HG02642 (cell line): Measurements from ENCODE around the gene SNX7.
A peak's percentile ranks its signal among the peaks of the same experiment; 100 is the strongest.

Experiments
- ATAC-seq: cut with Tn5 transposase; IDR thresholded peaks from one replicate; pipeline ENCODE4 v1.9.1; 2021; ENCODE audit warnings: mild to moderate bottlenecking; ENCODE audit not compliant: unreplicated experiment, poor library complexity

The SNX7 gene, protein sequence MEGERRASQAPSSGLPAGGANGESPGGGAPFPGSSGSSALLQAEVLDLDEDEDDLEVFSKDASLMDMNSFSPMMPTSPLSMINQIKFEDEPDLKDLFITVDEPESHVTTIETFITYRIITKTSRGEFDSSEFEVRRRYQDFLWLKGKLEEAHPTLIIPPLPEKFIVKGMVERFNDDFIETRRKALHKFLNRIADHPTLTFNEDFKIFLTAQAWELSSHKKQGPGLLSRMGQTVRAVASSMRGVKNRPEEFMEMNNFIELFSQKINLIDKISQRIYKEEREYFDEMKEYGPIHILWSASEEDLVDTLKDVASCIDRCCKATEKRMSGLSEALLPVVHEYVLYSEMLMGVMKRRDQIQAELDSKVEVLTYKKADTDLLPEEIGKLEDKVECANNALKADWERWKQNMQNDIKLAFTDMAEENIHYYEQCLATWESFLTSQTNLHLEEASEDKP

DNA sequence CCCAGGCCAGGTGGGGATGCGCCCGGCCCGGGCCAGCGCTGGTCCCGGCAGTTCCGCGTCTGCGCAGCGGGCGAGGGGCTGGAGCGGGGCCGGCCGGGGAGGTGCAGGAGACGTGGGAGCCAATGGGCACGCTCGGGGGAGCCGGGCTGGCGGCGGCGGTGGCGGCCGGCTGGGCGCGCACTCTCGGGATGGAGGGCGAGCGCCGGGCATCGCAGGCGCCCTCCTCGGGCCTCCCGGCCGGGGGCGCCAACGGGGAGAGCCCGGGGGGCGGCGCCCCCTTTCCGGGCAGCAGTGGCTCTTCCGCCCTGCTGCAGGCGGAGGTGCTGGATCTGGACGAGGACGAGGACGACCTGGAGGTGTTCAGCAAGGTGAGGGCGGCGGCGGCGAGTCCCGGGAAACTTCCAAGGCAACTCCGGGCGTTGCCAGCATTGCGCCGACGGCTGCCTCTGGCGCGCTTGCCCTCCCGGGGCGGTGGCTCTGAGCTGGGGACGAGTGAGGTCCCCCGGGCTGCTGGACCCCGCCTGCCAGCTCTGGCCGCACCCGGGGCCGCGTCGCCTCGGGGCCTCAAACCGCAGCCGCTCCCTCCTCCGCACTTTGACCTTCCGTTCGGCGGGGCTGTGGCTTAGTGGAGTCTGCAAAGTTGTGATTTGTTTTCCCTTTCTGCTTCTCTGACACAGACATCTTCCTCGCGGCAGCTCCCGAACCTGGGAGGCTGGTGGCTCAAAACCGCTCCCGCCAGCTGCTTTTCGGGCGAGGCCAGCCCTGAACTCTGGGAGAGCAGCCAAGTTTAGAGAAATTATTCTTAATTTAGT, at the start of gene SNX7:
SNX7 (plus strand) TSS at position 178 of the 812 bp plus-strand sequence; CDS start at position 189, 11 bp downstream.
- ATAC-seq, result peak; percentile 73

DNA sequence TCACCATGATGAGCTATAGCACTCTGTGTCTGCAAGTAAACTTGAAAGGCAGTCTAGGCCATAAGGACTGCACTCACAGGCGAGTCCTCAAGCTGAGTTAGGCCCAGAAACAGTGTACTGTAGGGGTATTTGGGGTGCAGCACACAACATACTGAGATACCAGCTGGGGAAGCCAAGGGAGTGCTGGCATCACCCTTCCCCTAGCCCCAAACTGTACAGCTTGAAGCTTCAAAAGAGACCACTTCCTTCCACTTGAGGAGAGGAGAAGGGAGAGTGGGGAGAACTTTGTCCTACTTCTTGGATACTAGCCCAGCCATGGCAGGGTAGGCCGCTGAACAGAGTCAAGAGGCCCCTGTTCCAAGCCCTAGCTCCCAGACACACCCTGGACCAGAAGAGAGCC, 24.2 kb upstream of the SNX7 start:
- no peak for ATAC-seq

DNA sequence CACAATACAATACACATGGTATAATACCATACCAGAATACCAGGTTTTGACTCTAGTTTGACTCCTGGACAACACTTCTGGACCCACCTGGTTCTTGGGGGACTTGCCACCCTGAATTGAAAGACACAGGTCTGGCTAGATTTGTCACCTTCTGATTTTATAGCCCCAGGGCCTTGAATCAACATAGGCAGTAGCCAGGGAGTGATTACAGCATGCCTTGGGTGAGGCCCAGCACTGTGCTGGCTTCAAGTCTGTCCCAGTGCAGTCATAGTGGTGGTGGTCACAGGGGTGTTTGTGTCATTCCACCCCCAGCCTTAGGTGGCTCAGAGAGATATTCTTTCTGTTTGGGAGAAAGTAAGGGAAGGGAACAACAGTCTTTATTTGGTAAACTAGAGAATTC, 23.3 kb upstream of the SNX7 start:
- no peak for ATAC-seq

DNA sequence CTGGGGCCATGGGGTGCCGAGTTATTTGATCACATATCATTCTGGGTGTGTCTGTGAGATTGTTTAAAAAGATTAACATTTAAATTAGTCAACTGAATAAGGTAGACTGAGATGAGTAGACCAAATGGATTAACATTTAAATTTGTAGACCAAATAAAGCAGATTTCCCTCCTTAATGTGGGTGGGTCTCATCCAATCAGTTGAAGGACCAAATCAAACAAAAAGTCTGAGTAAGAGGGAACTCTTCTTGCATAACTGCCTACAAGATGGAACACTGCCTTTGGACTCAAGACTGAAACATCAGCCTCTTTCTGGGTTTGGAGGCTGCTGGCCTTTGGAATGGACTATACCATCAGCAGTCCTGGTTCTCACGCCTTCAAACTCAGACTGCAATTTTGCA, 17.0 kb upstream of the SNX7 start:
- no peak for ATAC-seq

DNA sequence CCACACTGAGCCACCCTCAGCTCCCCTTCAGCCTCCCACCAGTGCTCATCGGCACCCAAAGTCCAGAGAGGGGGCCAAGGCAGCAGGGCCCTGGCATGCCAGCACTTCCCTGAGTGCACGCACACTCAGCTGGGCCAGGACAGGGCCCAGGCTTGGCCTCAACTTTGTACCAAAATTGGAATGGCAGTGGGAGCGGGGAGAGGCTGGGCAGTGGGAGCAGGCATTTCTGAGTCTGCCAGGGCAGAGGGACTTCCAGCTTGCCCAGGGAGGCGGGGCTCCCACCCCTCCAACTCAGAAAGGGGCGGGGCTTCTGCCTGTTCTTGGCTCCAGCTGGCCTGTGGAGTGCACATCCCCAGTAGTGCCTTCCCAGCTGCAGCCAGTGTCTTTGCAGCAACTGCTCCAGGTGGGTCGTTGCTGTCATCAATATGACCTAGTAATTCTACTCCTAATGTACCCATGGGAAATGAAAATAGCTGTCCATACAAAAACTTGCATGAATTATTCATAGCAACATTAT, 10.3 kb upstream of the SNX7 start:
- no peak for ATAC-seq

DNA sequence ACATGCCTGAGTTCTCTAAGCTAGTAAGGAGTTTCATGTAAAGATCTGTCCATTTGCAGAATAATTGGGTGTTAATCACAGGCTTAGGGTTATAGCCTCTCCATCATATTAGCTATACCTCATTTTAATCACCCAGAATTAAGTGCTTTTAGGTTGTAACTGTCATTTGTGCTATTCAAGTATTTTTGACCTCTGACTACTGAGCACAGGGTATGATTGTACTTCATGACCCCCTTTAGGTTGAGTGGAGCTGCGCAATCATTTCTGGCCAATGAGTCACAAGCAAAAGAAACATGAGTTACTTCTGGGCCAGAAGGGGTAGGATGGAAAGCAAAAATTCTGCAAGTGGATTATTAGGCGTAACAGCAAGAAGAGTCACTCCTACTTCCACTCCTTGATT, 8.4 kb upstream of the SNX7 start:
- ATAC-seq, result no peak

DNA sequence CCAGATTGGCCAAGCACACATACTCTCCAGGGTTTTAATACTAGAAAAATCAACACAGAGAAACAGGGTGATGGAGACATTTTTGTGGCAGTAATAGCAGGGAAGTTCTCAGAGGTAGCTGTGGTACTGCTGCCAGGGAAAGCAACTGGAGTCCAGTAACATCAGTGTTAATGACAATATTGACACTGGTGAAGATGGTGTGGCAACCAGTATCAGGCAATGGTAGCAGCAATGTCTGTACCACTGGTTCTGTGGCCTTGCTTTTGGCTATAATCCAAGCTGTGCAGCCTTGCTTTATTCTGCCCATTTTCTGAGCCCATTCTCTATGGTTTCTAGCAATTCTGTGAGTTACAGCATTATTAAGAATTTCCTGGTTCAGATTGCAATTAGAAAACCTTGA, 1.6 kb upstream of the SNX7 start:
- no peak for ATAC-seq

DNA sequence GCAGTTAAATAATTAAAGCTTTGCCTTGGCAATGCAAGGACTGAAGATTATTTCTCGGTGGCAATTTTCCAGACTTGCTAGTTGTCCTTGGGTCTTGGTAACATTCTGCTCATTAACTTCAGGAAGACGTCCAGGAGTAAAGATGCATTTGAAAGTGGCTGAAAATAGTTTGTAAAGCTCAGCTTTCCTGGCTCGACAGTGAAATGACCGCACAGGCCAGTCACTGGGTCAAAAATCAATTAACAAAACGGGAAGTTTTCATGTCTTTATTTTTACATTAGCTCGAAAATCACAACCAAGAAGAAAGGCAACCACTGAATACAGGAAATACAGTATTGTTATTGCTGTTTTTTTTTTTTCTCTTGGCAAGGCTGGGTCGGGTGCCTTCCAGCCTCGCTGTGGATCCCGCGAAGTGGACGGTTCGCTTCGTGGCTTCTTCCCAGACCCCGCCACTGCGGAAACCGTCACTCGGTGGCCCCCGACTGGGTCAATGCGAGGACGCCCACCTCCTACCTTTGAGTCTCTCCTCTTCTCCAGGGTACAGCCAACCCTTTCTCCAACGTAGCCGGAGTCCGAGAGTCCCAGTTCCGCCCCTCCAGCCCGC, 479 bp upstream of the SNX7 start:
- ATAC-seq, result no peak

DNA sequence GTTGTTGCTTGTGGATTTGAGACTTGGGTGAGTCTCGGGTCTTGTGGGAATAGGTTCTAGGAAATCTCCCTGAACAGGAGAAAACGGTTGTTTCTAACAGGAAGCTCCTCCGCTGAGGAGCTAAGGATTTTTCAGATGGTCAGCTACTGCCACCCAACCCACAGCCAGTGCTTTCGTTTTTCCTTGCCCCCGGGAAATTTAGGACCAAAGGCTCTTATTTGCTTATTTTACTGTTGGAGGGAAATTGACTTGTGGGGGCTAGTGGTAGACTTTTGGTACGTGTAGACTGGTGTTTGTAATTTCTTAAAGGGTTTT, 792 bp downstream of the SNX7 start:
- ATAC-seq, result no peak

DNA sequence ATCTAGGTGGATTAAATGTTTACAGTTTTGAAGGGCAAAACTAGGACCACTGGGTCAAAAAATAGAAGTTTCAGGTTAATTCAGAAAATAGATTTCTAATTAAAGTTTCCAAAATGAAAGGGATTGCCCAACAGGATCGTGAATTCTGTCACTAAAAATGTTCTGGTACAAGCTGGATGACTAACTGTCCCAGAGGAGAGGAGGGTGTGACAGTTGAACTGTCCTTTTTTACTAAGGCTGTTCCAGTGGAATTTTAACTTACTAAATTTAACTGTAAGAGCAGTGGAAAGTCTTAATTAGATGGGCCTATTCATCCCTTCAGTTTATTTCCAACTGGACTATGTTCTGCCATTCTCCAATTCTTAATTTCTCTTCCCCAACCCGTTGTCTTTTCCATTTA, 7.2 kb downstream of the SNX7 start:
- ATAC-seq, result no peak

DNA sequence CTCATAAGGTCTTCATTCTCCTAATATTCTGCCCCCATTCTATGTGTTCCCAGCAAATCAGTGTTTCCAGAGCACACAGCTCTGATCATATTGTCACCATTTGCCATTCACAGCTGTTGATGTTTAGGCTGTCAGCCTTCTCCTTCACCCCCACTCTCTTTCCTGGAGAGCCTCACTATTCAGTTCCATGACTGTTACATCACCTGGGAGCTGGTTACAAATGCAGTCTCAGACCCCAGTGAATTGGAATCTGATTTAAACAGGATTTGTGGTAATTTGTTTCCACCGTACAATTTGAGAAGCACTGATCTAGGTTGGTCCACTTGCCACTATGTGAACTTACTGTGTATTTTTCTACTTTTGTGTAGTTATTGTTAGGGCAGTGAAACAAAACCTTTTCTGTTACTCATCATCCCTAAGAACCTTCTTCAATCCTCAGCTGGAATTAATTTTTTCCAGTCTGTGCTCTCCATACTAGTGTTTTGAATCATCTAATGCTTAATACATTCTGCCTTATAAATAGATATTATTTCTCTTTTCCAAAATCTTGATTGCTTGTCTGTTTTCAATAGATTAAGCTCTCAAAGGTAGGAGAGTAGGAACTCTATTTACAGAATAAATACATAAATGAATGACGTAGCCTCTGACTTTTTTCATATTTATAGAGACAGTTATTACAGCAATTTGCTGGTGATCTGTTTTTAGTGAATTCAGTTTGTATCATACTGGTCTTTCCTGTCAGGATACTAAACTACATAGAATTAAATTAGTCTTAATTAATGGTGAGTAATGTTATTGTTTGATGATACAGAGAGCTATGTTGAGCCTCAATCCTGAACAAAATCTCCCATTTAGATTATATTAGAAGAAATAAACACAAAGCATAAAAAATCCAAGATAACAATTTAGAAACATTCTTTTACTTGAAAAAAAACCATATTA, 8.1 kb downstream of the SNX7 start:
- ATAC-seq, result no peak

DNA sequence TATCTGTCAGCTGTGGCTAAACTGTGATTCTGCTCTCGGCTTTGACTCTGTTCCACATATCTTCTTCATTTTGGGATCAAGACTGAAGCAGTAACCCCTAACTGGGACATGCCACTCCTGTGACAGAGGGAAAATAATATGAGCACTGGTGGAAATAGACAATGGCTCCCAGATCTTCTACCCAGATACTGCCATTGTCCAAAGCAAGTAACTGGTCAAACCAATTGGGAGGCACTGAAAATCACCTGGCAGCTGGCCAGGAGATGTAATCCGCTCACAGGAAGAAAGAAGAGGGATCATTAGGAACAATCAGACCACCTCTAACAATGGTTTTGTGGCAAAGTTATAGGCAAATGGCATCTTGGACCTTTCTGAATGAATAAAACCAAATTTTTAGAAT, 10.7 kb downstream of the SNX7 start:
- no peak for ATAC-seq

DNA sequence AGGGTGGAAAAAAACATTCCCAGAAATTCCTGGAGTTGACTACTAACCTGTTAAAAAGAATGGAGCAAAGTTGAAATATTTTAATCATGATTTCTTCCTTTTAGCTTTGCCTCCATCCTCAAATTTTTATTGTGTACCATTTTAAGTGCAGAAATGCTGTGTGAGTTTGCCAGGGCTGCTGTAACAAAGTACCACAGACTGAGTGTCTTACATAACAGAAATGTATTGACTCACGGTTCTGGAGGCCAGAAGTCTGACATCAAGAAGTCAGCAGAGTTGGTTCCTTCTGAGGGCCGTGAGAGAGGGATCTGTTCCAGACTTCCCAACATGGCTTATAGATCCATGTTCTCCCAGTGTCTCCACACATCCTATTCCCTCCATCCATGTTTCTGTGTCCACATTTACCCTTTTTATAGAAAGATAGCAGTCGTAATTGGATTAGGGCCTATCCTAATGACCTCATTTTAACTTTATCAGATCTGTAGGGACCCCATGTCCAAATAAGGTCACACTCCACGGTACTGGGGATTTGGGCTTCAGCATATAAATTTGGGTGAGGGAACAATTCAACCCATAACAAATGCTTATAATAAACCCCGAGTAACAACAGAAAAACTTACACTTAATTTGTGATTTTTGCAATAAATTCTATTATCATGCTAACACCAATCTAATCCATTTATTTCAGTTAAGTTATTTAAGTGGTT, 12.7 kb downstream of the SNX7 start:
- ATAC-seq, result no peak

DNA sequence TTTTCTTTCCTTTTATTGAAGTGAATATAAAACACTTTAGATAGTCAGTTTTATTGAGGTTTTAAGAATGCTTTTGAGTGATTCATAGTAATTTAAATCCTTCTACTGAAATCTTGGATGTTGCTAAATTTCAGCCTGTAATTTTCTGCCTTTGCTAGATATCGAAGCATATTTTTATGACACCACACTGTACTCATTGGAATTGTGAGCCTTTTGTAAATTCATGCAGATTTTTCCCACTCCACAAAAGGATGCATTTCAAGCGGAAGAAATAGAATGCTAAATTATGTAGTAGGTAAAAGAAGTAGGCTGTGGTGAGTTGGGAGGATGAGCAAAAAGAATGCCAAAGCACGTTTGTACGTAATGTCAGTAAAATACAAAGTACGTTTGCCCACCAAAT, 13.8 kb downstream of the SNX7 start:
- ATAC-seq, result no peak

DNA sequence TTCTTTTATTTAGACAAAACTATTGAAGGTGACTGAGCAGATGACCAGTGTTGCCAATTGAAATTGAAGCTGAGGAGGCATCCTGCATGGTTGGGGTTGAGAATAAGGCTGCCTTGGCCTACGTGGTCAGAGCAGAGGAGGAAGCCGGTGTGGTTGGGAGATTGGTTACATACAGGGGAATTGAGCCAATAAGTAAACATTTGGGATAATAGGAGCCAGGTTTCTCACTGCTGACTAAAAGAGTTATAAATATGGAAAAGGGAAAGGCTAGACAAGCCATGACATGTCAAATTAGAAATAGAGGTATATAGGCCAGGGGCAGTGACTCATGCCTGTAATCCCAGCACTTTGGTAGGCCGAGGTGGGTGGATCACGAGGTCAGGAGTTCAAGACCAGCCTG, 15.8 kb downstream of the SNX7 start:
- ATAC-seq, result no peak

DNA sequence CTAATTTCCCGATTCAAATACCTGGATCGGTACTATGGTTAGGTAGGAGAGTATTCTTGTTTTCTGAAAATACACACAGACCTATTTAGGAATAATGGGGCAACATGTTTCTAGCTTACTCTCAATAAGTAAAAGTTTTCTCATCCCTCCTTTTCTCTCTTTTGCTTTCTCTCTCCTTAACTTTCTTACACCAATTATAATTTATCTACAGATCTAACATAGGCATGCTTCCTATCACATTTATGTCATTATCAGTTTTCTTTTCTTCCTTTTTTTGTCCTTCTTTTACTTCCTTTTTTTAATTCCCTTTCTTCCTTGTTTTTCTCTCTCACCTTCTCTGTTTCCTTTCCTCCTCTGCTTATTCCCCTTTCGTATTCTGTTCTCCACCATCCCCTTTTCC, 20.3 kb downstream of the SNX7 start:
- no peak for ATAC-seq

DNA sequence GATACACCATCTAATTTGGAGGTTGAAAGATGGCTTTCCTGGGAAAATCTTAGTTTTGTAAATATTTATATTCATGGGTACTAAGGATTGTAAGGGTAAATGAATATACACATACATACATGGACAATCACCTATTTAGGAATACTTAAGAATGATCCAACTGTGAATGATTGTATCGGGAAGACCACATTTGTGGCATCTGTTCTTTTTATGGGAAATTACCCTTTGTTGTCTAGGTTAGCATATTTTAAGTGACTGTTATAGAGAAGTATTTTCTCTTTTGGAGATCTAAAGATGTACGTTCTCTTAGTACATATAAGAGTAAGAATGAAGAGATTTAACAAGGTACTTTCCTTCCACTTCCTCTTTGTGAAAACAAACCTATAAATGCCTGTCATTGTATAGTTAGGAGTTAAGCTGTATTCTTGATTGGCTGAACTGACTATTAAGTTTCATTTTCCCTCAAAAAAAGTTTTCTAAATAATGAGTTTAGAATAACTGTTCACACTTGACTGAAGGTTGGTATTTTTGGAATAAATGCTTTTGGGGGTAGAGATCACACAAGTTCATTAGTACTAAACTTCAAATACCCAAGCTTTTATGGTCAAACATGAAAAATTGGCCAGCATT, 26.7 kb downstream of the SNX7 start:
- peak; percentile 45 for ATAC-seq

DNA sequence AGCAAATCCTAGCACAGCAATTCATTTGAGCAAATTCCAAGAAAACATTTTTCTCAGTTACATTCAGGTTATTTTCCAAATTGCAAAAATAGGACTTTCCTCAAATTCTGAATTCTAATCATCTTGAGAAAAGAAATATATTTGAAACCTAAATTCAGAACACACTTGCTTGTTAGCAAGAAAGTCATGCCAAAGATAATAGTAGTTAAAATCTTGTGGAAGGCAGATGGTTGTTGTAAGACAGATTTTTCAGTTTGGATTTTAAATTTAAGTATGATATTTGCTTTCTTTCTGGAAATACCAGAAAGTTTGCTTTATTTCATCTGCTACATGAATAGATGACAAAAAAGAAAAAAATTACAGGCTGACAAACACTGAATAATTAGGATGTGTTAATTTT, 29.1 kb downstream of the SNX7 start:
- no peak for ATAC-seq

DNA sequence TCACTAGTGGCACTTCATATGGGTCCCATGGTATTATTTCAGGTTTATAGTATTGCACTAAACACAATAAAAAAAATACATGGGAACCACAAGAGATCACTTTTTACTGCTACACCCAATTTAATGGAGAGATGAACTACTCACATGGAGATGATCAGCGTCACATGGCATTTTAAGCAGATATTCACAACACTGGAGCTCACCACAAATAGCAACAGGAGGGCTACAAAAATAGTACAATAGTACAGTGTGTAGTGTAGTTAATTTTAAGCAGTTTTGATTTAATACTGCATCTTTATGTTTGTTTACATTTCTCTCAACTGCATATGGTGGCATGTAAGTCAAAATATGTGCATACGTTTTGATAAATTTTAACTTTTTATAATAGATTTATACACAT, 31.0 kb downstream of the SNX7 start:
- no peak for ATAC-seq
